WTC11 (cell line): ENCODE results near the gene OR5AN1. TPM values are rescaled to one million over a fixed set of nuclear protein-coding genes. Genes with fewer than 3 reads are reported as not detected.
"Not testable (repeated sequence)": the region's sequence is repeated elsewhere in the genome, so short reads cannot be mapped to it uniquely, and the experiment has no call there.

ENCODE experiments used
- ATAC-seq: fragments of 200-7000 bp; cut with Tn5 transposase; 2 replicates; pipeline ENCODE4 v1.10.0; 2021; ENCODE audit warnings: mild to moderate bottlenecking, moderate library complexity
- CTCF ChIA-PET: fragments of 300-600 bp; sonication (Branson Sonifier 250); formaldehyde crosslinking; loops from one replicate; lab custom pipeline; 2021; ENCODE audit warnings: antibody characterized with exemption; lab: Charles Lee
- POLR2A ChIA-PET: fragments of 350-600 bp; sonication (Branson Sonifier 250); formaldehyde crosslinking; loops from one replicate; lab custom pipeline; 2021; ENCODE audit warnings: antibody characterized with exemption; lab: Charles Lee
- DNase-seq: peaks from one replicate; pipeline ENCODE4 v3.0.0; 2021; ENCODE audit warnings: low spot score
- H3K27ac Mint-ChIP-seq: 2 replicates; pipeline ENCODE4 v1.8.0; 2021; ENCODE audit warnings: mixed read lengths
- H3K27me3 Mint-ChIP-seq: 2 replicates; pipeline ENCODE4 v1.8.0; 2021; ENCODE audit warnings: low read depth, mild to moderate bottlenecking, moderate library complexity, mixed read lengths
- H3K36me3 Mint-ChIP-seq: 2 replicates; pipeline ENCODE4 v1.8.0; 2021; ENCODE audit warnings: mixed read lengths
- H3K4me1 Mint-ChIP-seq: 2 replicates; pipeline ENCODE4 v1.8.0; 2022; ENCODE audit warnings: mixed read lengths
- H3K4me3 Mint-ChIP-seq: 2 replicates; pipeline ENCODE4 v1.8.0; 2021; ENCODE audit warnings: mild to moderate bottlenecking, moderate library complexity, mixed read lengths
- H3K9me3 Mint-ChIP-seq: 2 replicates; pipeline ENCODE4 v1.8.0; 2021; ENCODE audit warnings: mixed read lengths
- ETV6 ChIP-seq: sonication (generic); formaldehyde crosslinking; IDR thresholded peaks from 2 replicates; pipeline ENCODE4 v1.8.1; 2022; ENCODE audit warnings: mild to moderate bottlenecking, missing genetic modification reagents
- HMGA2 ChIP-seq: fragments of 250-450 bp; sonication (Bioruptor Pico); IDR thresholded peaks from 2 replicates; pipeline ENCODE4 v1.4.0; 2021; ENCODE audit warnings: mild to moderate bottlenecking, moderate library complexity
- JAZF1 ChIP-seq: fragments of 250-450 bp; sonication (Bioruptor Pico); IDR thresholded peaks from 2 replicates; pipeline ENCODE4 v1.9.0; 2021; ENCODE audit warnings: moderate library complexity, mild to moderate bottlenecking, inconsistent platforms
- NR1H2 ChIP-seq: sonication (generic); formaldehyde crosslinking; IDR thresholded peaks from 2 replicates; pipeline ENCODE4 v1.9.0; 2021; ENCODE audit warnings: mild to moderate bottlenecking, moderate library complexity, missing genetic modification reagents
- NR2C2 ChIP-seq: sonication (generic); formaldehyde crosslinking; IDR thresholded peaks from 2 replicates; pipeline ENCODE4 v1.8.0; 2022; ENCODE audit warnings: mild to moderate bottlenecking, missing genetic modification reagents
- NR3C1 ChIP-seq: sonication (generic); formaldehyde crosslinking; conservative IDR thresholded peaks from 2 replicates; pipeline ENCODE4 v1.8.1; 2023; ENCODE audit warnings: low read depth, mild to moderate bottlenecking, missing genetic modification reagents
- RELA ChIP-seq: sonication (generic); formaldehyde crosslinking; IDR thresholded peaks from 2 replicates; pipeline ENCODE4 v1.8.1; 2022; ENCODE audit warnings: missing genetic modification reagents, mild to moderate bottlenecking, borderline replicate concordance
- RORB ChIP-seq: fragments of 250-450 bp; sonication (Bioruptor Pico); IDR thresholded peaks from 2 replicates; pipeline ENCODE4 v1.9.0; 2021; ENCODE audit warnings: mild to moderate bottlenecking
- SMAD4 ChIP-seq: sonication (generic); formaldehyde crosslinking; IDR thresholded peaks from 2 replicates; pipeline ENCODE4 v1.8.0; 2022; ENCODE audit warnings: mild to moderate bottlenecking, missing genetic modification reagents
- TCF7 ChIP-seq: sonication (generic); formaldehyde crosslinking; IDR thresholded peaks from 2 replicates; pipeline ENCODE4 v1.8.0; 2022; ENCODE audit warnings: mild to moderate bottlenecking, low read depth, missing genetic modification reagents, moderate library complexity
- TP53 ChIP-seq: sonication (generic); formaldehyde crosslinking; IDR thresholded peaks from 2 replicates; pipeline ENCODE4 v1.8.1; 2023; ENCODE audit warnings: mild to moderate bottlenecking, missing genetic modification reagents
- ZNF263 ChIP-seq: sonication (generic); formaldehyde crosslinking; IDR thresholded peaks from 2 replicates; pipeline ENCODE4 v1.8.1; 2022; ENCODE audit warnings: low read depth, mild to moderate bottlenecking, moderate library complexity, missing genetic modification reagents
- ZNF396 ChIP-seq: fragments of 250-450 bp; sonication (Bioruptor Pico); IDR thresholded peaks from 2 replicates; pipeline ENCODE4 v1.8.0; 2021; ENCODE audit warnings: mild to moderate bottlenecking, moderate library complexity, borderline replicate concordance
- total RNA-seq: library from RNA; stranded (reverse); gene quantifications from 3 replicates; pipeline ENCODE4 v1.2.3, GENCODE V29; 2021
- TF ChIP-seq, protein P1 (sequence below): sonication (generic); formaldehyde crosslinking; IDR thresholded peaks from 2 replicates; pipeline ENCODE4 v1.8.1; 2022; ENCODE audit warnings: mild to moderate bottlenecking, missing genetic modification reagents, moderate library complexity, borderline replicate concordance
- TF ChIP-seq, protein P2 (sequence below): sonication (generic); formaldehyde crosslinking; IDR thresholded peaks from 2 replicates; pipeline ENCODE4 v1.8.1; 2022; ENCODE audit warnings: missing genetic modification reagents, borderline replicate concordance
- TF ChIP-seq, protein P3 (sequence below): fragments of 250-450 bp; sonication (Bioruptor Pico); IDR thresholded peaks from 2 replicates; pipeline ENCODE4 v1.9.0; 2021; ENCODE audit warnings: mild to moderate bottlenecking
- TF ChIP-seq, protein P4 (sequence below): fragments of 250-450 bp; sonication (Bioruptor Pico); IDR thresholded peaks from 2 replicates; pipeline ENCODE4 v1.9.0; 2021; ENCODE audit warnings: mild to moderate bottlenecking

The OR5AN1 gene
- total RNA-seq, 1 experiment from 2014 or later: not detected

DNA sequence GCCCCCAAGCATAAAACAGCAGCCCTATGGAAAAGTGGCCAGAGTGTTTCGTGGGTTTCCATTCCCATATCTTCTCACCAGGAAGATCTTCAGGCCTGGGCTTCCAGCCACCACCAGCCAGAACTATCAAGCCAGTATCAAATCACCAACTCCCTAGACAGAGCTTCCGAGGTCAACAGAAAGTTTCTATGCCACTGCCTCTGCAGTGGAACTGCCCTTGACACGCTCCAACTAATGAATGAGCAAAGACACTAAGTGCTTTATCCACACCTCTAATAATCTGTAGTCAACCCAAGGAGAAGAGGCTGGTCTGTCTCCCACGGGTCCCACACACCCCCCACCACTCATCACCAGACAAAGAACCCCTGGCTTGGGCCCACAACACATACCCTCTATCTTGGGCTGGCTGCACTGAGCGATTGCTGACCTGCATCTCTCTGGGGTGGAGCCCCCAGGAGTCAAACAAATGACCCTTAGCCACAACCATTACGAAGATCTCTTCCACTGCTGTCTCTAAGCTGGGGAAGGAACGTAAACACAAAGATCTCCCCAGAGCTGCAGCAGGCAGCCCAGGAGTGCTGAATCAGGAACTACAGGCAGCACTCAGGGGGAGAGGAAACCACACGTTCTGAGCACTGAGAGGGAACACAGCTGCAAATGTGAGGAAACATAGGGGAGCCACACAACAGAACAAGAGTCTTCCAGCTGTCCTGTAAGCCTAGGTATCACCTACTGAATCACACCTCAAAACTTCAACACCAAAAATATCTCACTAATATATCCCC lies 9.7 kb downstream of the OR5AN1 start:
- H3K4me3 Mint-ChIP-seq: no peak overlapping the region
- ATAC-seq: no peak
- TF ChIP-seq HMGA2 (no peak), NR2C2 (CRISPR knock-in tag) (no peak), NR1H2 (no peak), ETV6 (CRISPR knock-in tag) (no peak), NR3C1 (CRISPR knock-in tag) (no peak), JAZF1 (no peak), TCF7 (CRISPR knock-in tag) (no peak), SMAD4 (CRISPR knock-in tag) (no peak), ZNF396 (CRISPR knock-in tag) (no peak), RORB (CRISPR knock-in tag) (no peak), ZNF263 (CRISPR knock-in tag) (no peak), TP53 (no peak), RELA (CRISPR knock-in tag) (no peak)
- TF ChIP-seq, protein P1, sequence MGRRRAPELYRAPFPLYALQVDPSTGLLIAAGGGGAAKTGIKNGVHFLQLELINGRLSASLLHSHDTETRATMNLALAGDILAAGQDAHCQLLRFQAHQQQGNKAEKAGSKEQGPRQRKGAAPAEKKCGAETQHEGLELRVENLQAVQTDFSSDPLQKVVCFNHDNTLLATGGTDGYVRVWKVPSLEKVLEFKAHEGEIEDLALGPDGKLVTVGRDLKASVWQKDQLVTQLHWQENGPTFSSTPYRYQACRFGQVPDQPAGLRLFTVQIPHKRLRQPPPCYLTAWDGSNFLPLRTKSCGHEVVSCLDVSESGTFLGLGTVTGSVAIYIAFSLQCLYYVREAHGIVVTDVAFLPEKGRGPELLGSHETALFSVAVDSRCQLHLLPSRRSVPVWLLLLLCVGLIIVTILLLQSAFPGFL (CRISPR knock-in tag): no peak
- TF ChIP-seq, protein P2, sequence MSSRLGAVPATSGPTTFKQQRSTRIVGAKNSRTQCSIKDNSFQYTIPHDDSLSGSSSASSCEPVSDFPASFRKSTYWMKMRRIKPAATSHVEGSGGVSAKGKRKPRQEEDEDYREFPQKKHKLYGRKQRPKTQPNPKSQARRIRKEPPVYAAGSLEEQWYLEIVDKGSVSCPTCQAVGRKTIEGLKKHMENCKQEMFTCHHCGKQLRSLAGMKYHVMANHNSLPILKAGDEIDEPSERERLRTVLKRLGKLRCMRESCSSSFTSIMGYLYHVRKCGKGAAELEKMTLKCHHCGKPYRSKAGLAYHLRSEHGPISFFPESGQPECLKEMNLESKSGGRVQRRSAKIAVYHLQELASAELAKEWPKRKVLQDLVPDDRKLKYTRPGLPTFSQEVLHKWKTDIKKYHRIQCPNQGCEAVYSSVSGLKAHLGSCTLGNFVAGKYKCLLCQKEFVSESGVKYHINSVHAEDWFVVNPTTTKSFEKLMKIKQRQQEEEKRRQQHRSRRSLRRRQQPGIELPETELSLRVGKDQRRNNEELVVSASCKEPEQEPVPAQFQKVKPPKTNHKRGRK: no peak
- TF ChIP-seq, protein P3, sequence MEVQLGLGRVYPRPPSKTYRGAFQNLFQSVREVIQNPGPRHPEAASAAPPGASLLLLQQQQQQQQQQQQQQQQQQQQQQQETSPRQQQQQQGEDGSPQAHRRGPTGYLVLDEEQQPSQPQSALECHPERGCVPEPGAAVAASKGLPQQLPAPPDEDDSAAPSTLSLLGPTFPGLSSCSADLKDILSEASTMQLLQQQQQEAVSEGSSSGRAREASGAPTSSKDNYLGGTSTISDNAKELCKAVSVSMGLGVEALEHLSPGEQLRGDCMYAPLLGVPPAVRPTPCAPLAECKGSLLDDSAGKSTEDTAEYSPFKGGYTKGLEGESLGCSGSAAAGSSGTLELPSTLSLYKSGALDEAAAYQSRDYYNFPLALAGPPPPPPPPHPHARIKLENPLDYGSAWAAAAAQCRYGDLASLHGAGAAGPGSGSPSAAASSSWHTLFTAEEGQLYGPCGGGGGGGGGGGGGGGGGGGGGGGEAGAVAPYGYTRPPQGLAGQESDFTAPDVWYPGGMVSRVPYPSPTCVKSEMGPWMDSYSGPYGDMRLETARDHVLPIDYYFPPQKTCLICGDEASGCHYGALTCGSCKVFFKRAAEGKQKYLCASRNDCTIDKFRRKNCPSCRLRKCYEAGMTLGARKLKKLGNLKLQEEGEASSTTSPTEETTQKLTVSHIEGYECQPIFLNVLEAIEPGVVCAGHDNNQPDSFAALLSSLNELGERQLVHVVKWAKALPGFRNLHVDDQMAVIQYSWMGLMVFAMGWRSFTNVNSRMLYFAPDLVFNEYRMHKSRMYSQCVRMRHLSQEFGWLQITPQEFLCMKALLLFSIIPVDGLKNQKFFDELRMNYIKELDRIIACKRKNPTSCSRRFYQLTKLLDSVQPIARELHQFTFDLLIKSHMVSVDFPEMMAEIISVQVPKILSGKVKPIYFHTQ: no peak
- TF ChIP-seq, protein P4, sequence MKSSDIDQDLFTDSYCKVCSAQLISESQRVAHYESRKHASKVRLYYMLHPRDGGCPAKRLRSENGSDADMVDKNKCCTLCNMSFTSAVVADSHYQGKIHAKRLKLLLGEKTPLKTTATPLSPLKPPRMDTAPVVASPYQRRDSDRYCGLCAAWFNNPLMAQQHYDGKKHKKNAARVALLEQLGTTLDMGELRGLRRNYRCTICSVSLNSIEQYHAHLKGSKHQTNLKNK (CRISPR knock-in tag): no peak
- H3K27ac Mint-ChIP-seq: no peak overlapping the region
- H3K36me3 Mint-ChIP-seq: peaks cover 26% of the 10 kb centered on the region
- CTCF ChIA-PET: no interaction called here
- H3K27me3 Mint-ChIP-seq: no peaks in the 10 kb centered on the region; the same call in 1 of the 2 replicates
- H3K4me1 Mint-ChIP-seq: no peaks in the 10 kb centered on the region
- peaks cover 55% of the 10 kb centered on the region for H3K9me3 Mint-ChIP-seq
- no peak for DNase-seq
- POLR2A ChIA-PET: no interaction called here

DNA sequence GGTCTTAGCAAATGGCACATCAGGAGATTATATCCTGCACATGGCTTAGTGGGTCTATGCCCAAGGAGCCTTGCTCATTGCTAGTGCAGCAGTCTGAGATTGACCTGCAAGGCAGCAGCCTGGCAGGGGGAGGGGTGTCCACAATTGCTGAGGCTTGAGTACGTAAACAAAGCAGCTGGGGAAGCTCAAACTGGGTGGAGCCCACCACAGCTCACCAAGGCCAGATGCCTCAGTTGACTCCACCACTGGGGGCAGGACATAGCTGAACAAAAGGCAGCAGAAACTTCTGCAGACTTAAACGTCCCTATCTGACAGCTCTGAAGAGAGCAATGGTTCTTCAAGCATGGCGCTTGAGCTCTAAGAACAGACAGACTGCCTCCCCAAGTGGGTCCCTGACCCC lies 13.6 kb downstream of the OR5AN1 start:
- H3K27ac Mint-ChIP-seq, ATAC-seq, H3K27me3 Mint-ChIP-seq, CTCF ChIA-PET, H3K4me1 Mint-ChIP-seq, DNase-seq, H3K4me3 Mint-ChIP-seq, POLR2A ChIA-PET: not testable (repeated sequence)
- H3K9me3 Mint-ChIP-seq: peaks cover 69% of the 10 kb centered on the region
- peaks cover 26% of the 10 kb centered on the region for H3K36me3 Mint-ChIP-seq
